Left lung (tissue), 10 donors: ENCODE results near the gene ZNF286A. TPM values are rescaled to one million over a fixed set of nuclear protein-coding genes. Genes with fewer than 3 reads are reported as not detected.
"Not testable (repeated sequence)": the region's sequence is repeated elsewhere in the genome, so short reads cannot be mapped to it uniquely, and the experiment has no call there.

Experiments
- ATAC-seq: fragments of 200-7000 bp; cut with Tn5 transposase; one replicate; pipeline ENCODE4 v1.9.1; 2020; ENCODE audit warnings: moderate library complexity
- DNase-seq, 4 donors: peaks; one replicate each; pipeline ENCODE4 v3.0.0-alpha.2; 2013 to 2020
- H3K27ac ChIP-seq, 2 donors: fragments of 200-600 bp; sonication (generic) in 1 of 2; one replicate each; pipeline versions ENCODE4 v1.5.0 to v1.8.0; 2020 to 2021
- H3K27me3 ChIP-seq, 2 donors: fragments of 200-600 bp; sonication (generic) in 1 of 2; one replicate each; pipeline versions ENCODE4 v1.5.0 to v1.8.0; 2020 to 2021
- H3K36me3 ChIP-seq, 2 donors: fragments of 200-600 bp; sonication (generic) in 1 of 2; one replicate each; pipeline versions ENCODE4 v1.5.0 to v1.8.0; 2020 to 2021
- H3K4me1 ChIP-seq, 2 donors: fragments of 200-600 bp; one replicate each; pipeline ENCODE4 v1.8.0; 2021
- H3K4me3 ChIP-seq, 2 donors: fragments of 200-600 bp; sonication (generic) in 1 of 2; one replicate each; pipeline versions ENCODE4 v1.5.0 to v1.8.0; 2020 to 2021; ENCODE audit warnings: mild to moderate bottlenecking in 1 of 2
- H3K9me3 ChIP-seq, 2 donors: fragments of 200-600 bp; sonication (generic) in 1 of 2; one replicate each; pipeline versions ENCODE4 v1.5.0 to v1.8.0; 2020 to 2021
- intact Hi-C, 2 donors: fragments of 100-400 bp; cut with DNase I; formaldehyde crosslinking; loops; one replicate each; pipeline versions ENCODE4 v1.11.2 to v1.14.2; 2022
- polyA plus RNA-seq, 6 donors: library from polyadenylated mRNA; unstranded; fragments of 120-200 nt; gene quantifications; one replicate each; pipeline ENCODE4 v1.2.1, GENCODE V29; 2013; ENCODE audit not compliant: insufficient read length in 6 of 6
- total RNA-seq, 2 donors: library from RNA; stranded (reverse); fragmentation: NEBNext Ultra II Directional; extraction: Animal tissue kit (Norgen Biotek cat#: 25700); gene quantifications; one replicate each; pipeline ENCODE4 v1.2.1, GENCODE V29; 2021
- donor health status: DM: no; HTN: yes; CAD: no.
- donor health status: DM: no; HTN: no; CAD: no.

ZNF286A gene
- total and polyA plus RNA-seq, 8 donors: 16.3 to 56.3 (median 46.8) TPM

DNA sequence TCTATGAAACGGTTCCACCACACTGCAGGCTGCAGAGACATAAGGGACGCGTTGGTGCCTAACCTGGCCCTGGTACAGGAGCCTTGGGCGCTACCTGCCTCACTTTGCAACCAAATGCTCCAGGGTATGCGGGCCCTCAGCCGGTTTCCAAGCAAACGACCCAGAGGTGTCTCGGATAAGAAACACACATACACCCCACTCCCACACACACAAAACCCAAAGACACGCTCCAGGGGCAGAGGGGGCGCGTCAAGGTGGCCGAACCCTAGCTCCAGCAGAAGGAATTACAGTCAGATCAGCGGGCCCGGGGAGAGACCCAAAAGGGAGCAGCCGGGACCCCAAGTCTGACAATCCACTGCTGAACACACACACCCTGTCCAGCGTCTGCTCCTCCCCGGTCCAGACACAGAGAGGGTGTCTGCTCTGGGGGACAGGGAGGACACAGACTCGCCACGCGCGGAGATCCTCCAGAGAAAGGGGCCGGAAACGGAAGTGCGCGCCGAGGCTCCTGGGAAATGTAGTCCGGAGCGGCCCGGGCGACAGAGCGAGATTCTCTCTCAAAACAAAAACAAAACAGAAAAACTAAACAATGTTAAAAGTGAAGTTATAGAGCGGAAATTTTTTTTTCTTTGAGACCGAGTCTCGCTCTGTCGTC, 15.6 kb upstream of the ZNF286A start, which contains the start of gene TRIM16:
Gene TRIM16, minus strand, starts transcription at position 488 of the 655 bp plus-strand sequence. CDS start 32,702 bp downstream, outside the sequence.
- DNase-seq: peak; percentile 64 to 95 (median 79)
- H3K27ac ChIP-seq: peak within 1 kb of the TSS in 1 of 2 donors; percentile 64
- peaks cover 0 to 11% of the 10 kb centered on the region in 2 donors for H3K4me1 ChIP-seq
- H3K9me3 ChIP-seq, H3K36me3 ChIP-seq, H3K27me3 ChIP-seq, intact Hi-C loops: not testable (repeated sequence)
- ATAC-seq: peak; percentile 98
- peak within 1 kb of the TSS; percentile 50 to 54 for H3K4me3 ChIP-seq

DNA sequence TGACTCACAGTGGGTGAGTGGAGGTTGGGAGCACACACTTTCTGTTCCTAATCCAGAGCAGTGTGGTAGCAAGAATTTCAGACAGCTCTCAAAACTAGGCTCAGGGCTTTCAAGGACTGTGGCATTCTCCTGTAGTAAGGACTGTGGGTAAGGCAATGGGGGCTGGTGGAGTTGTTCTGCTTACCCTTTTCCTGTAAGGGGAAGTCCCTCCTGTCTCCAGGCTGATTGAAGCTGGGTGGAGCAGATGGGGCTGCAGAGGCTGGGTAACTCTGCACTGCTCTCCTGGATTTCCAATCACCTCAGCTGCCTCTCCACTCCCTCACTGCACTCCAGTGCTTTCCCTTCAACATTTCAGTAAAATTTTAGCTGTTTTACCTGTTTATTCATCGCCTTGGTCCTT, 12.1 kb upstream of the ZNF286A start:
- H3K4me1 ChIP-seq: peaks cover 0 to 11% of the 10 kb centered on the region in 2 donors
- ATAC-seq, intact Hi-C loops, H3K4me3 ChIP-seq, H3K27ac ChIP-seq, H3K27me3 ChIP-seq, DNase-seq, H3K9me3 ChIP-seq, H3K36me3 ChIP-seq: not testable (repeated sequence)

- ATAC-seq: peak; percentile 2
- intact Hi-C loops, H3K36me3 ChIP-seq, H3K4me1 ChIP-seq, DNase-seq, H3K27me3 ChIP-seq, H3K9me3 ChIP-seq: not testable (repeated sequence)
- Histone ChIP-seq H3K27ac (peak overlapping the region in 1 of 2 donors; percentile 28), H3K4me3 (peak overlapping the region; percentile 48 to 52)
These were observed 585 bp upstream of the ZNF286A start for GRCh38 chr17:15698967-15699366.

DNA sequence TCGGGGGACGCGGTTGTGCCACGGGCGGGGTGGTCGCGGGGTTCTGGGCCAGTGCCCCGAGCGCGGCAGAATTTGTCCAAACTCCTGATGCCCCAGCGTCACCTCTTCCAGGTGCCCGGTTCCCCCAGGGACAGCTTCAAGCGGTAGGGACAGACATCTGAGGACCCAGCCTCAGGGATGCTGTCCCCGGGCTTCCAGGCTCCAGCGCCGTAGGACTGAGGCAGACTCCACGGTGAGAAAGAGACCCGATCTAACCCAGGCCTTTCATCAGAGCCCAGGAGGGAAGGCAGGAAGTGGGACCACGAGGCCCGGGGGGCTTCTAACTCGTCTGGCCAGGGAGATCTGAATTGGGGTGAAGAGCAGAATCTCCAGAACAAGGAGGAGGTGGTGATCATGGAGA, 385 bp downstream of the ZNF286A start:
- DNase-seq, H3K27ac ChIP-seq, H3K9me3 ChIP-seq, H3K27me3 ChIP-seq, H3K4me1 ChIP-seq, intact Hi-C loops, H3K36me3 ChIP-seq: not testable (repeated sequence)
- H3K4me3 ChIP-seq: peak overlapping the region; percentile 48 to 52
- ATAC-seq: peak; percentile 42

GRCh38 chr17:15704239-15704638, 4.7 kb downstream of the ZNF286A start:
- peak in 1 of 4 donors; percentile 45 for DNase-seq
- not testable (repeated sequence) for H3K4me1 ChIP-seq, ATAC-seq

DNA sequence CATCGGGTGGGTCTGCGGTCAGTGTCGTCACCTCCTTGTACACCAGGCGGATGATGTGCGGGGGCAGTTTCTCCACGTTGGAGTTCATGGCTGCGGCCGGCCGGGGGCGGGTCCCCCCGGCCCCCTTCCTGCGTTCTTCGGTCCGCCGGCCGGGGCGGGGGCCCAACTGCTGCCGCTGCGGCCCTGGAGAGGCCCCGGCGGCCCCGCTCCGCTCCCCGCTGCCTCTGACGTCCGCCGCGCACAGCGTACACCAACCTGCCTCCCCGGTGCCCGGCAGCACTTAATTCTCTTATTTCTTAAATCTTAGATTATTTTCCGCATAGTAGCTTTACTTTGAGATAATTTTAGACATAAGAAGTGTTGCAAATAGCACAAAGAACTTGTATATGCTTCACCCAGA, 5.3 kb downstream of the ZNF286A start:
- peak in 1 of 4 donors; percentile 53 for DNase-seq
- H3K4me1 ChIP-seq, intact Hi-C loops, H3K27ac ChIP-seq, H3K27me3 ChIP-seq, H3K4me3 ChIP-seq, ATAC-seq: not testable (repeated sequence)
- H3K9me3 ChIP-seq: peaks cover 0 to 43% of the 10 kb centered on the region in 2 donors
- peaks cover 0 to 43% of the 10 kb centered on the region in 2 donors for H3K36me3 ChIP-seq

More at GRCh38 chr17:15704239-15704638, 4.7 kb downstream of the ZNF286A start:
- H3K27ac ChIP-seq, H3K27me3 ChIP-seq, H3K4me3 ChIP-seq, intact Hi-C loops: not testable (repeated sequence)
- peaks cover 0 to 42% of the 10 kb centered on the region in 2 donors for H3K9me3 ChIP-seq
- H3K36me3 ChIP-seq: peaks cover 0 to 41% of the 10 kb centered on the region in 2 donors

- H3K27ac ChIP-seq, intact Hi-C loops, DNase-seq, H3K4me3 ChIP-seq, H3K27me3 ChIP-seq, H3K4me1 ChIP-seq, ATAC-seq: not testable (repeated sequence)
- H3K36me3 ChIP-seq: peaks cover 0 to 64% of the 10 kb centered on the region in 2 donors
- H3K9me3 ChIP-seq: peaks cover 0 to 69% of the 10 kb centered on the region in 2 donors
These were observed 9.3 kb downstream of the ZNF286A start for GRCh38 chr17:15708879-15709278.

DNA sequence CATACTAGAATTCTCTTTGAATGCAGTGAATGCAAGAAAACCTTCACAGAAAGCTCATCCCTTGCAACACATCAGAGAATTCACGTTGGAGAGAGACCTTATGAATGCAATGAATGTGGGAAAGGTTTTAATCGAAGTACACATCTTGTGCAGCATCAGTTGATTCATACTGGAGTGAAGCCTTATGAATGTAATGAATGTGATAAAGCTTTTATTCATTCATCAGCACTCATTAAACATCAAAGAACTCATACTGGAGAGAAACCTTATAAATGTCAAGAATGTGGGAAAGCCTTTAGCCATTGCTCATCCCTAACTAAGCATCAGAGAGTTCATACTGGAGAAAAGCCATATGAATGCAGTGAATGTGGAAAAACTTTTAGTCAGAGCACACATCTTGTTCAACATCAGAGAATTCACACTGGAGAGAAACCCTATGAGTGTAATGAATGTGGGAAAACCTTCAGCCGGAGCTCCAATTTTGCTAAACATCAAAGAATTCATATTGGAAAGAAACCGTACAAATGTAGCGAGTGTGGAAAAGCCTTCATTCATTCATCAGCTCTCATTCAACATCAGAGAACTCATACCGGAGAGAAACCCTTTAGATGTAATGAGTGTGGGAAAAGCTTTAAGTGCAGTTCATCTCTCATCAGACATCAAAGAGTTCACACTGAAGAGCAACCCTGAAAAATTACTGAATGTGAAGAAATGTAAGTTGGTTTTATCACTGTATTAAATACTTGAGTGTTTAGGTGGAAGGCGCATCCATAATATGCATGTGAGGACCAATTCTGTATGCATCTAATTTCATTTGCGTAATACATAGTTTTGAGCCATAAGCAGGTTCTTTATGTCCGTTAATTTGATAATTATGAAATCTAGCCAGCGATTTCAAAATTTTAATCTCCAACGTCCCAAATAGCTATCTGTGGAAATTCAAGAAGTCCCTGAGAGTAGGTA, 17.3 kb downstream of the ZNF286A start:
- H3K4me3 ChIP-seq, intact Hi-C loops, H3K27me3 ChIP-seq, ATAC-seq, H3K27ac ChIP-seq, DNase-seq, H3K4me1 ChIP-seq: not testable (repeated sequence)
- peaks cover 0 to 29% of the 10 kb centered on the region in 2 donors for H3K36me3 ChIP-seq
- peaks cover 3 to 66% of the 10 kb centered on the region in 2 donors for H3K9me3 ChIP-seq

DNA sequence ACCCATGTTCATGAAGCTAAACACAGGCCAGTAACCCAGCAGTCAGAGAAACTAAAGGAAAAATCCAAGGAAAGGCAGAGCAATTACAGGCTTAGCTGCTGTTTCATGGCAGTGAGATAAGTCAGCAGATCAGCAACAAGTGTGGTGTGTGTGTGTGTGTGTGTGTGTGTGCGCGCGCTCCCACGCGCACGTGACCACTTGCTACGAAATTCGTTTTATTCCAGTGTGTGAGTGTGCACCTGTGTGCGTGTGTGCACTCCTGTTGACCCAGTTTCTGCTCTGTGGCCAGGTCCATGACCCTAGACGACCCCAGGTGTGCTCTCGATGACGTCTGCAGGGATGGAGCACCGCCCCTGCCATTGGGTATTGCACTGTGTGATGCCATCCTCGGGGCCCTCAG, 31.0 kb downstream of the ZNF286A start:
- H3K4me1 ChIP-seq, H3K27ac ChIP-seq, ATAC-seq, H3K27me3 ChIP-seq, DNase-seq, intact Hi-C loops, H3K36me3 ChIP-seq, H3K4me3 ChIP-seq: not testable (repeated sequence)
- peaks cover 0 to 13% of the 10 kb centered on the region in 2 donors for H3K9me3 ChIP-seq

DNA sequence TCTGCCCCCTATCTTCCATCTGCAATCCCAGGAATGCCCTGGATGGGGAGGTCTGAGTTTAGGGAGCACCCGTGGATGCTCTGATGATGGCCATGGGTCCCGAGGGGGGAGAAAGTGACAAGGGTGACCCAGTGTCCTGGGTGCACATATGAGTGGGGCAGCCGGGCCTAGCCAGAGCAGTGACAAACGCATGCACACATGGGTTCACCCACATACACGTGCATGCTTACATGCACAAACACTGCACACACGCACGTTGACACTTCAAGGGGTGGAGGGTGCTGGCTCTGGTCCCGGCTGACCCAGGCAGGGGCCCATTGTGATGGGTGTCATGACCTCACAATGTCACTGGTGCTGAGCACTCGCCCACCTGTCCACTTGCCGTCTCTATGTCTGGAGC, 32.3 kb downstream of the ZNF286A start, which contains the start of gene TBC1D26:
Gene TBC1D26, plus strand, starts transcription at position 384 of the 400 bp plus-strand sequence. CDS start 3,066 bp downstream, outside the sequence.
- H3K4me1 ChIP-seq, H3K4me3 ChIP-seq, ATAC-seq, H3K9me3 ChIP-seq, DNase-seq, intact Hi-C loops, H3K36me3 ChIP-seq, H3K27me3 ChIP-seq, H3K27ac ChIP-seq: not testable (repeated sequence)

- ATAC-seq, H3K36me3 ChIP-seq: not testable (repeated sequence)
These were observed 33.7 kb downstream of the ZNF286A start for GRCh38 chr17:15733174-15733789.

GRCh38 chr17:15736578-15736977, 37.0 kb downstream of the ZNF286A start:
- H3K27ac ChIP-seq, H3K9me3 ChIP-seq, DNase-seq, H3K36me3 ChIP-seq, intact Hi-C loops, ATAC-seq, H3K4me1 ChIP-seq, H3K27me3 ChIP-seq, H3K4me3 ChIP-seq: not testable (repeated sequence)

More at GRCh38 chr17:15733174-15733789, 33.7 kb downstream of the ZNF286A start:
- H3K4me1 ChIP-seq, H3K4me3 ChIP-seq, H3K27ac ChIP-seq, DNase-seq, H3K27me3 ChIP-seq, H3K9me3 ChIP-seq, intact Hi-C loops: not testable (repeated sequence)
